Measurements from ENCODE around the gene FSCN2. TPM values are rescaled to one million over a fixed set of nuclear protein-coding genes. Genes with fewer than 3 reads are reported as not detected.

FSCN2 gene
- total RNA-seq, 3 donors from 2014 or later (not counting 1 experiment from before 2014, with no cell fraction given) = 0.26 to 2.6 (median 1.0) TPM

DNA sequence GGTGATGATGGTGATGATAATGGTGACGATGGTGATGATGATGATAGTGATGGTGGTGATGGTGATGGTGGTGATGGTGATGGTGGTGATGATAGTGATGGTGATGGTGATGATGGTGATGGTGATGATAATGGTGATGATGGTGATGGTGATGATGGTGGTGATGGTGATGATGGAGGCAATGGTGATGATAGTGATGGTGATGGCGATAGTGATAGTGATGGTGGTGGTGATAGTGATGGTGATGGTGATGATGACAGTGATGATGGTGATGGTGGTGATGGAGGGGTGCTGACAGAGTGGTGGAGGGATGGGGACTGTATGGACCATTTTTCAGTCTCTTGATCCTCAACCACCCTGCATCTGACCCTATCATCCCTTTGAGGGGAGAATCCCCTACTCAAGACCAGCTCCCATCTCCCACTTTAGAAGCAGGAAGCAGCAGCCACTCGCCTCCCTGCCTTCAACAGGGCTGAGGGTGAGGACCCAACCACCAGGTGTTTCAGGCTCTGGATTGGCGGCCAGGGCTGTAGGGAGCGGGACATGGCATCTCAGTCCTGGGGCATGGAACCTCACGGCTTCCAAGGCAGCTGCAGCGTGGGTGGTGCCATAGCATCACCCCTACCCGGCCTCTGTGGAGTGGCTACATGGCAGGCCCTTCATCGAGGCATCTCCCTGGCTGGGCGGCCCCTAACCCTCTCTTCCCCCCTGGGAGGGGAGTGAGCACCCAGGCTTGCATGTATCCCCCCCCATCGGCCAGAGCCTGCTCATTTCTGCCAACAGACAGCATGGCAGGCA is 4.5 kb downstream of the FSCN2 start:
- H3K4me1 Mint-ChIP-seq = peaks cover 0 to 12% of the 10 kb centered on the region in 2 donors
- DNase-seq (no peak), ATAC-seq (no peak)
- no peaks in the 10 kb centered on the region for H3K36me3 Mint-ChIP-seq
- H3K27ac Mint-ChIP-seq = peak overlapping the region in 1 of 2 donors; percentile 52
- Histone ChIP-seq H3K4me1 (ENCODE audit: control insufficient read depth, insufficient read depth, low read length) (peaks cover 36% of the 10 kb centered on the region), H3K36me3 (ENCODE audit: control insufficient read depth, insufficient read depth, low read length) (no peaks in the 10 kb centered on the region), H3K27ac (ENCODE audit: low read length) (no peak overlapping the region), H3K27me3 (ENCODE audit: control insufficient read depth, insufficient read depth, low read length) (peaks cover 13% of the 10 kb centered on the region), H3K4me3 (ENCODE audit: low read length) (no peak overlapping the region), H3K9me3 (ENCODE audit: control insufficient read depth, insufficient read depth, low read length) (no peaks in the 10 kb centered on the region)
- no peaks in the 10 kb centered on the region for H3K9me3 Mint-ChIP-seq
- intact Hi-C loops (cut with micrococcal nuclease) = no loop called here
- peaks cover 0 to 9% of the 10 kb centered on the region in 2 donors for H3K27me3 Mint-ChIP-seq (ENCODE audit: low read depth in 2 of 2)
- H3K4me3 Mint-ChIP-seq = no peak overlapping the region
- WGBS (ENCODE audit: insufficient coverage) = 88% methylated on average over 11 of the region's 11 CpGs
- TF ChIP-seq, protein P1, sequence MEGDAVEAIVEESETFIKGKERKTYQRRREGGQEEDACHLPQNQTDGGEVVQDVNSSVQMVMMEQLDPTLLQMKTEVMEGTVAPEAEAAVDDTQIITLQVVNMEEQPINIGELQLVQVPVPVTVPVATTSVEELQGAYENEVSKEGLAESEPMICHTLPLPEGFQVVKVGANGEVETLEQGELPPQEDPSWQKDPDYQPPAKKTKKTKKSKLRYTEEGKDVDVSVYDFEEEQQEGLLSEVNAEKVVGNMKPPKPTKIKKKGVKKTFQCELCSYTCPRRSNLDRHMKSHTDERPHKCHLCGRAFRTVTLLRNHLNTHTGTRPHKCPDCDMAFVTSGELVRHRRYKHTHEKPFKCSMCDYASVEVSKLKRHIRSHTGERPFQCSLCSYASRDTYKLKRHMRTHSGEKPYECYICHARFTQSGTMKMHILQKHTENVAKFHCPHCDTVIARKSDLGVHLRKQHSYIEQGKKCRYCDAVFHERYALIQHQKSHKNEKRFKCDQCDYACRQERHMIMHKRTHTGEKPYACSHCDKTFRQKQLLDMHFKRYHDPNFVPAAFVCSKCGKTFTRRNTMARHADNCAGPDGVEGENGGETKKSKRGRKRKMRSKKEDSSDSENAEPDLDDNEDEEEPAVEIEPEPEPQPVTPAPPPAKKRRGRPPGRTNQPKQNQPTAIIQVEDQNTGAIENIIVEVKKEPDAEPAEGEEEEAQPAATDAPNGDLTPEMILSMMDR (IDR thresholded peaks at IDR 0.05) = no peak

DNA sequence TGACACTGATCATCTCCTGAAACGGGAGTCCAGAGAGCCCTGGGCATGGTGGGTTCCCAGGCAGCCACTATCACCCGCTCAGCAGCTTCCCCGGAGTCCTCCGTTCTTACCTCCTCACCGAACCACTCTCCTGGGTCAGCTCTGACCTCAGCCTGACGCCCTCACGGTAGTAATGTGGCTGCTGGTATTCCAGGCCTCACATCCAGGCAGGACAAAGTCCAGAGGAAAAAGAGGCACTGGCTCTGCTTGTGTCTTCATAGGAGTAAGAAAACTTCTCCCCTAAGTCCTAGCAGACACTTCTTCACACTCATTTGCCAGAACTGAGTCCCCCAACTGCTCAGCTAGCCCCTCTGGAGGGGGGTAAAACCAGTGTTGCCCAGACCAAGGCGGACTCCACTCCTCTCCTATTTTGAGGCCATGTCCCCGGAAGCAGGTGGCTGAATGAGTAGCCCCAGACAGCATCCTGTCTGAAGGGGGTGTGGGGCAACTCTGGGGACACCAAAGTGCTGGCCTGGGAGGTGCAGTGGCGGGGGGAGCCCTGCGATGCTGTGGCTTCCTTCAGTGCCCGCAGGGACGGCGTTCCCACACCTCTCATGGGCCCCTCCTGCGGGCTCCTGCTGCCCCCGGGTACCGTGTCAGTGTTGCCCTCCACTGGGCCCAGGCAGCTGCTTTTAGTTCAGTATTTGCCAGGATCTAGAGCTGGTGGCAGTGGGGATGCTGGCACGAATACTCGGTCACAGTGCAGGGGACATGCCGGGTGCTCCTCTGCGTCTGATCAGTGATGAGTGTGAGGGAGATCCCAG is 5.4 kb downstream of the FSCN2 start:
- H3K27me3 ChIP-seq (ENCODE audit: control insufficient read depth, insufficient read depth, low read length) = peaks cover 19% of the 10 kb centered on the region
- intact Hi-C loops (cut with micrococcal nuclease) = no loop called here
- WGBS (ENCODE audit: insufficient coverage) = 55% methylated on average over 21 of the region's 21 CpGs

DNA sequence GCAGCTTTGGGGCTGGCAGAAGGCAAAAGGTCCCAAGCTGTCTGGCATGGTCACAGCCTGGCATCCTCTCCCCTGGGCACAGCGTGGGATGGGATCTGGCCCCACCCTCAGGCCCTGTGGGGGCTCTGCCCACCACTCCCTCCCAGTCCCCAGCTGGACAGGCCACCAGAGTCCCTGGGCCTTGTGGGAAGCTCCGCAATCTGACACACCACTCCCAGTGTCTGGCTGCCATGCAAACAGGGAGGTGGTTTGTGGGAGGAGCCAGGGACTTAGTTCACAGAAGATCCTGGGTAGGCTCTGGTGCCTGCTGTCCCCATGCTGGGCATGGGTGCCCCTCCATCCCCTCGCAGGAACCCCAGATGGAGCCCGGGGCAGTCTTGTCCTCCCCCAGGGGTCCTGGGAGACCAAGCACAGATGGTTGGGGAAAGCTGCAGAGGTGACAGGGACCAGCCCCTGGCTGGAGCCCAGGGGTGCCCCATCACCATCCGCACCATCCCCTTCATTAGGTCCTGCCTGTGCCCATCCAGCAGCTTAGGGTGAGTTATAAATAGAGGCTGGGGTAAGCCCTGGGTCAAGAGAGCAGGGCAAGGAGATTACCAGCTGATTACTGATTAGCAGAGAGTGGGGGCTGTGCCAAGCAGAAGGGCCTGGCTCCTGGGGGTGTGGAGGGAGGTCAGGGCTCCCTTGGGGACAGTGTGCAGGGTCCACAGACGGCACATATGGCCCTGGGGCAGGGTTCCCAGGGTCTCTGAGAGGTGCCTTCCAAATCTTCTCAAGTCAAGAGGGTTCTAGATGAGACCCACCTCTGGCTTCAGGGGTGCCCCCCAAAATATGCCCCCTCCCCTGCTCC is 6.2 kb downstream of the FSCN2 start:
- Histone ChIP-seq H3K27me3 (ENCODE audit: control insufficient read depth, insufficient read depth, low read length) (peaks cover 19% of the 10 kb centered on the region), H3K27ac (ENCODE audit: low read length) (no peak overlapping the region), H3K4me1 (ENCODE audit: control insufficient read depth, insufficient read depth, low read length) (peaks cover 39% of the 10 kb centered on the region), H3K9me3 (ENCODE audit: control insufficient read depth, insufficient read depth, low read length) (no peaks in the 10 kb centered on the region), H3K4me3 (ENCODE audit: low read length) (no peak overlapping the region), H3K36me3 (ENCODE audit: control insufficient read depth, insufficient read depth, low read length) (no peaks in the 10 kb centered on the region)
- H3K27me3 Mint-ChIP-seq (ENCODE audit: low read depth in 2 of 2) = peaks cover 0 to 15% of the 10 kb centered on the region in 2 donors
- DNase-seq (no peak), ATAC-seq (peak in 1 of 3 donors; percentile 8)
- H3K36me3 Mint-ChIP-seq = no peaks in the 10 kb centered on the region
- no peaks in the 10 kb centered on the region for H3K9me3 Mint-ChIP-seq
- intact Hi-C loops (cut with micrococcal nuclease) = no loop called here
- 65% methylated on average over 5 of the region's 6 CpGs for WGBS (ENCODE audit: insufficient coverage)
- H3K4me3 Mint-ChIP-seq = peak overlapping the region; percentile 13
- TF ChIP-seq, protein P1 (IDR thresholded peaks at IDR 0.05) = no peak
- H3K4me1 Mint-ChIP-seq = peaks cover 0 to 12% of the 10 kb centered on the region in 2 donors
- peak overlapping the region in 1 of 2 donors; percentile 64 for H3K27ac Mint-ChIP-seq

More for the DNA sequence above, 5.4 kb downstream of the FSCN2 start:
- TF ChIP-seq, protein P1 (IDR thresholded peaks at IDR 0.05) = no peak
- peak overlapping the region; percentile 13 for H3K4me3 Mint-ChIP-seq
- H3K36me3 ChIP-seq (ENCODE audit: control insufficient read depth, insufficient read depth, low read length) = no peaks in the 10 kb centered on the region
- DNase-seq = no peak
- peak overlapping the region; percentile 52 to 64 for H3K27ac Mint-ChIP-seq
- ATAC-seq = peak; percentile 52 to 76 (median 65)
- H3K4me3 ChIP-seq (ENCODE audit: low read length) = no peak overlapping the region
- H3K9me3 ChIP-seq (ENCODE audit: control insufficient read depth, insufficient read depth, low read length) = no peaks in the 10 kb centered on the region
- H3K4me1 Mint-ChIP-seq = peaks cover 0 to 12% of the 10 kb centered on the region in 2 donors
- no peak overlapping the region for H3K27ac ChIP-seq (ENCODE audit: low read length)
- peaks cover 0 to 15% of the 10 kb centered on the region in 2 donors for H3K27me3 Mint-ChIP-seq (ENCODE audit: low read depth in 2 of 2)
- peaks cover 39% of the 10 kb centered on the region for H3K4me1 ChIP-seq (ENCODE audit: control insufficient read depth, insufficient read depth, low read length)
- no peaks in the 10 kb centered on the region for H3K36me3 Mint-ChIP-seq
- H3K9me3 Mint-ChIP-seq = no peaks in the 10 kb centered on the region

Data from natural killer cell (primary cell).